AG09309 (cell line): ENCODE results near the gene C3orf33.

Source experiments
- DNase-seq: peaks from one replicate; pipeline ENCODE4 v3.0.0-alpha.2; 2010; ENCODE audit warnings: low read depth
- H3K4me3 ChIP-seq: 2 replicates; pipeline ENCODE4 v1.5.1; 2011; ENCODE audit warnings: mild to moderate bottlenecking, low read depth, low read length, moderate library complexity; ENCODE audit not compliant: control insufficient read depth
- TF ChIP-seq, protein P1 (sequence below): IDR thresholded peaks from 2 replicates; pipeline ENCODE4 v1.5.1; 2011; ENCODE audit warnings: mild to moderate bottlenecking, low read depth, low read length, inconsistent platforms; ENCODE audit not compliant: insufficient read depth, control insufficient read depth; ENCODE audit errors: missing control alignments

C3orf33 gene

DNA sequence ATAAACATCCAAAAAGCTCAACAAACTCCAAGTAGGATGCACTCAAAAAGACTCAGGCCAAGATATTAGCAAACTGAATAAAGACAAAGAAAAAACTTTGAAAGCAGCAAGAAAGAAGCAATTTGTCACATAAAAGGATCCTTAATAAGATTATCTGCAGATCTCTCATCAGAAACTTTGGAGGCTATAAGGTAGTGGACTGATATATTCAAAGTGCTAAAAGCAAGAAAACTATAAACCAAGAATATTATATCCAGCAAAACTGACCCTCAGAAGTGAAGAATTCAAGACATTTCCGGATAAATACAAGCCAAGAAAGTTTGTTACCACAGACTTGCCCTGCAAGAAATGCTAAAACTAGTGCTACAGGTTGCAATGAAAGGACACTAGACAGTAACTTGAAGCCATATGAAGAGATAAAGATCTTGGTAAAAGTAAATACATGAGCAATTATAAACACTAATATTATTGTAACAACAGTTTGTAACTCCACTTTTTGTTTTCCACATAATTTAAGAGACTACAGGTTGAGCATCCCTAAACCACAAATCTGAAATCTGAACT, 23.6 kb downstream of the C3orf33 start:
- DNase-seq: no peak
- TF ChIP-seq, protein P1, sequence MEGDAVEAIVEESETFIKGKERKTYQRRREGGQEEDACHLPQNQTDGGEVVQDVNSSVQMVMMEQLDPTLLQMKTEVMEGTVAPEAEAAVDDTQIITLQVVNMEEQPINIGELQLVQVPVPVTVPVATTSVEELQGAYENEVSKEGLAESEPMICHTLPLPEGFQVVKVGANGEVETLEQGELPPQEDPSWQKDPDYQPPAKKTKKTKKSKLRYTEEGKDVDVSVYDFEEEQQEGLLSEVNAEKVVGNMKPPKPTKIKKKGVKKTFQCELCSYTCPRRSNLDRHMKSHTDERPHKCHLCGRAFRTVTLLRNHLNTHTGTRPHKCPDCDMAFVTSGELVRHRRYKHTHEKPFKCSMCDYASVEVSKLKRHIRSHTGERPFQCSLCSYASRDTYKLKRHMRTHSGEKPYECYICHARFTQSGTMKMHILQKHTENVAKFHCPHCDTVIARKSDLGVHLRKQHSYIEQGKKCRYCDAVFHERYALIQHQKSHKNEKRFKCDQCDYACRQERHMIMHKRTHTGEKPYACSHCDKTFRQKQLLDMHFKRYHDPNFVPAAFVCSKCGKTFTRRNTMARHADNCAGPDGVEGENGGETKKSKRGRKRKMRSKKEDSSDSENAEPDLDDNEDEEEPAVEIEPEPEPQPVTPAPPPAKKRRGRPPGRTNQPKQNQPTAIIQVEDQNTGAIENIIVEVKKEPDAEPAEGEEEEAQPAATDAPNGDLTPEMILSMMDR: no peak
- no peak overlapping the region for H3K4me3 ChIP-seq

DNA sequence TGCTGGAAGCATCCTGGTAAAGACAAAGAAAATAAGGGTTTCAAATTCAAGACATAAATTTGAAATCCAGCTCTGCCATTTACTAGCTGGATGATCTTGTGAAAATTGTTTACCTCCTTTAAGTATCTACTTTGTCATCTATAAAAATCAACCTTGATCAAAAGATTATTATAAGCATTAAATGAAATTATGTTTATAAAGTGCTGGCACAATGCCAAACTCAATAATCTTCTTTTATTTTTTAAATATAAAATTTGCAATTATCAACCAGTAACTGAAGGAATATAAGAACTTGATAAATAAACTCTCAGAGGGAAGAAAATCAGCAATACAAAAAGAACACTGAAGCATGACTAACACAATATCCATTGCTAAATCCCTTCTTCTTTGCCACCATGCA, 25.8 kb downstream of the C3orf33 start:
- TF ChIP-seq, protein P1: no peak
- H3K4me3 ChIP-seq: no peak overlapping the region
- DNase-seq: no peak

DNA sequence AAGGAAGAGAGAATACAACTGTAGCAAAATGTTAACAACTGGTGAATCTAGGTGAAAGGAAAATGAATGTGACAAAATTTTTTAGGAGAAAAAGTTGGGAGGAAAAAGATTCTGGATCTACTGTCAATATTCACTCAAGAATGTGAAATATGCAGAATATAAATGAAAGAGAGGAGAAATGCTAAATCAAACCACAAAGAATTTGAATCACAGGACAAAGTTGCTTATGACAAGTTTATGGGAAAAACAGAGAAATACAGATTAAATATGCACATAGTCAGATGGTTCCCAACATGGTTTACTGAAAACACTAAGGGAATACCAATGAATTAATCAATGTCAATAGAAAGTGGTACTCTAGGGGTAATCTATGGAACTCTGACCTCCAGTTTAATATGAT, 27.6 kb downstream of the C3orf33 start:
- TF ChIP-seq, protein P1: no peak

DNA sequence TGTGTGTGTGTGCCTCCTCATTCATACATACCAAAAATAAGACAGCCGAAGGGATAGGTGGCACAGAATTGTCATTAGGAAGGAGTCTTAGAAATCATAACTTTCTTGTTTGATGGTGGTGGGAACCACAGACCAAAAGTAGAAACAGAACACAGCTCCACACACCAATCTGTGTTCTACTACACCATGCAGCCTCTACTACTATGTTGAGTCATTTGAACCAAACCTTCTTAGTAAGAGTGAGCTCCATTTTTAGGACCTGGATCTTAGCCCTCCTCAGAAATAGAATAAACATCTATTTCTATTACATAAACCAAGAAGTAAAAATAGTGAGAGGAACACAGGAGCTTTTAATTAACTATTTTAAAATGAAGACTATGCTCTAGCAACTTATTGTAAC, 33.3 kb downstream of the C3orf33 start:
- no peak for DNase-seq
- TF ChIP-seq, protein P1: no peak
- no peak overlapping the region for H3K4me3 ChIP-seq

More for the DNA sequence above, 27.6 kb downstream of the C3orf33 start:
- H3K4me3 ChIP-seq: no peak overlapping the region
- DNase-seq: no peak

DNA sequence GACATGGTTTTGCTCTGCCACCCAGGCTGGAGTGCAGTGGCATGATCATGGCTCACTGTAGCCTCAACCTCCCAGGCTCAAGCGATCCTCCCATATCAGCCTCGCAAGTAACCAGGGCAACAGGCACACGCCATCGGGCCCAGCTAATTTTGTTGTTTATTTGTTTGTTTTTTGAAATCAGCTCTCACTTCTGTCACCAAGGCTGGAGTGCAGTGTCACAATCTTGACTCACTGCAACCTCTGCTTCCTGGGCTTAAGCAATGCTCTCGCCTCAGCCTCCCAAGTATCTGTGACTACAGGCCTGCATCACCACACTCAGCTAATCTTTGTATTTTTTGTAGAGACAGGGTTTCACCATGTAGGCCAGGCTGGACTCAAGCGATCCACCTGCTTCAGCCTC, 35.0 kb downstream of the C3orf33 start:
- TF ChIP-seq, protein P1: no peak
- DNase-seq: no peak
- no peak overlapping the region for H3K4me3 ChIP-seq

DNA sequence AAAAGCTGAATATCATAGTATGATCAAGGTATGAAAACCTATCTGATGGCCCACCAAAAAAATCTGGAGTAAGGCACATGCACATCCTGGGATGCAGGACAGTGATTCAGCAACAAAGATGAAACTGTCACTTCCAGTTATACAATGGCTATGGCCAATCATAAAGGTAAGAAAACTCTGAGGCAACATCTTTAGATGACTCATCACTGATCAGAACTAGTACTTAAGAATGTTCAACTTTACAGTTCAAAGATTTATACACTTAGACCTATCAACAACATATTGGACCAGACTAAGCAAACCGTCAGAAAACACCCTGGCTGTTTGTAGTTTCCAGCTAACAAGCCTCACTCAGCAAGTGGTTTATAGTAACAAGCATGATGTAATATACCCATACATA, 39.9 kb downstream of the C3orf33 start:
- no peak overlapping the region for H3K4me3 ChIP-seq
- no peak for DNase-seq
- TF ChIP-seq, protein P1: no peak
